DND-41 (cell line): ENCODE measurements around the gene CNTLN.

ENCODE experiments used
- ATAC-seq: fragments of 200-7000 bp; cut with Tn5 transposase; 3 replicates; pipeline ENCODE4 v1.9.1; 2021; ENCODE audit warnings: low read depth; ENCODE audit not compliant: insufficient read depth
- DNase-seq: peaks from one replicate; pipeline ENCODE4 v3.0.0-alpha.2; 2020
- H2AFZ ChIP-seq: 2 replicates; pipeline ENCODE4 v1.6.0; 2012; ENCODE audit warnings: low read depth, low read length
- H3K27ac ChIP-seq: 2 replicates; pipeline ENCODE4 v1.5.1; 2012; ENCODE audit warnings: low read length, inconsistent platforms
- H3K27me3 ChIP-seq: fragments of 200-600 bp; sonication (generic); 2 replicates; pipeline ENCODE4 v1.6.0; 2012; ENCODE audit warnings: low read length, mild to moderate bottlenecking, inconsistent platforms; ENCODE audit not compliant: insufficient read depth, poor library complexity
- H3K36me3 ChIP-seq: 2 replicates; pipeline ENCODE4 v1.5.1; 2012; ENCODE audit warnings: low read length, inconsistent platforms; ENCODE audit not compliant: insufficient read depth
- H3K4me1 ChIP-seq: 2 replicates; pipeline ENCODE4 v1.5.1; 2012; ENCODE audit warnings: mild to moderate bottlenecking, low read length; ENCODE audit not compliant: insufficient read depth
- H3K4me2 ChIP-seq: 2 replicates; pipeline ENCODE4 v1.6.0; 2012; ENCODE audit warnings: mild to moderate bottlenecking, moderate library complexity, low read length, inconsistent platforms; ENCODE audit not compliant: insufficient read depth
- H3K4me3 ChIP-seq, 2 experiments: fragments of 200-600 bp in 1 of 2; shearing (Covaris generic) in 1 of 2; 2 replicates each; pipeline ENCODE4 v1.5.1; 2012 to 2016; ENCODE audit warnings: inconsistent platforms in 2 of 2, low read length in 2 of 2, mild to moderate bottlenecking in 2 of 2, low read depth in 1 of 2, moderate library complexity in 1 of 2
- H3K79me2 ChIP-seq: 2 replicates; pipeline ENCODE4 v1.6.0; 2012; ENCODE audit warnings: low read length, inconsistent platforms; ENCODE audit not compliant: insufficient read depth
- H3K9ac ChIP-seq: 2 replicates; pipeline ENCODE4 v1.6.0; 2012; ENCODE audit warnings: low read depth, mild to moderate bottlenecking, inconsistent platforms, low read length, moderate library complexity
- H3K9me3 ChIP-seq: 2 replicates; pipeline ENCODE4 v1.5.1; 2012; ENCODE audit warnings: low read length, moderate library complexity, mild to moderate bottlenecking, inconsistent platforms; ENCODE audit not compliant: insufficient read depth, severe bottlenecking
- H4K20me1 ChIP-seq: 2 replicates; pipeline ENCODE4 v1.6.0; 2012; ENCODE audit warnings: low read length; ENCODE audit not compliant: insufficient read depth
- EZH2 ChIP-seq: IDR thresholded peaks from 3 replicates; pipeline ENCODE4 v1.6.1; 2012; ENCODE audit warnings: borderline replicate concordance, low read depth, mild to moderate bottlenecking, moderate library complexity, low read length, inconsistent platforms; ENCODE audit not compliant: severe bottlenecking
- TF ChIP-seq, protein P1 (sequence below): IDR thresholded peaks from 2 replicates; pipeline ENCODE4 v1.5.1; 2012; ENCODE audit warnings: borderline replicate concordance, low read length, moderate library complexity, mild to moderate bottlenecking; ENCODE audit not compliant: poor library complexity, severe bottlenecking; ENCODE audit errors: extremely low read depth

The CNTLN gene

DNA sequence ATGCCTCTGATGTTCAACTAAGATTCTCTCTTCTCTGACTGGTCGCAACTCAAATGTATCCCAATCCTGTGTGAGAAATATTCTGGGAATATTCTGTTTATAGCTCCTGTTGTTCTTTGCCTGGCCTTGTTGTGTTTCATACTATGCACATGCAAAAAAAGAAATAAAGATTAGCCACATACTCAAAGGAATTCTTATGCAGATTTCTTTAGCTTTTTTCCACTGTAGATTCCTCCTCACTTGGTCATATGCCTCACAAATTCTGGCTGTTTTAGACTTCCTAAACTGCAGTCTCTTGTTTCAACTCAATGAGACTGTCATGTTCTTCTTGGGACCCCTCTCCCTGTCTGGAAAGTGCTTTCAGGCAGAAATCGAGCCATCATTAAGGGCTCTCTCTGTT is 226.5 kb downstream of the CNTLN start:
- no peaks in the 10 kb centered on the region for H3K79me2 ChIP-seq
- no peak overlapping the region for H3K9ac ChIP-seq
- no peaks in the 10 kb centered on the region for H3K36me3 ChIP-seq
- no peaks in the 10 kb centered on the region for H3K27me3 ChIP-seq
- H4K20me1 ChIP-seq = no peaks in the 10 kb centered on the region
- TF ChIP-seq, protein P1, sequence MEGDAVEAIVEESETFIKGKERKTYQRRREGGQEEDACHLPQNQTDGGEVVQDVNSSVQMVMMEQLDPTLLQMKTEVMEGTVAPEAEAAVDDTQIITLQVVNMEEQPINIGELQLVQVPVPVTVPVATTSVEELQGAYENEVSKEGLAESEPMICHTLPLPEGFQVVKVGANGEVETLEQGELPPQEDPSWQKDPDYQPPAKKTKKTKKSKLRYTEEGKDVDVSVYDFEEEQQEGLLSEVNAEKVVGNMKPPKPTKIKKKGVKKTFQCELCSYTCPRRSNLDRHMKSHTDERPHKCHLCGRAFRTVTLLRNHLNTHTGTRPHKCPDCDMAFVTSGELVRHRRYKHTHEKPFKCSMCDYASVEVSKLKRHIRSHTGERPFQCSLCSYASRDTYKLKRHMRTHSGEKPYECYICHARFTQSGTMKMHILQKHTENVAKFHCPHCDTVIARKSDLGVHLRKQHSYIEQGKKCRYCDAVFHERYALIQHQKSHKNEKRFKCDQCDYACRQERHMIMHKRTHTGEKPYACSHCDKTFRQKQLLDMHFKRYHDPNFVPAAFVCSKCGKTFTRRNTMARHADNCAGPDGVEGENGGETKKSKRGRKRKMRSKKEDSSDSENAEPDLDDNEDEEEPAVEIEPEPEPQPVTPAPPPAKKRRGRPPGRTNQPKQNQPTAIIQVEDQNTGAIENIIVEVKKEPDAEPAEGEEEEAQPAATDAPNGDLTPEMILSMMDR = no peak
- TF ChIP-seq EZH2 = no peak
- no peak overlapping the region for H2AFZ ChIP-seq
- no peak overlapping the region for H3K4me3 ChIP-seq
- H3K27ac ChIP-seq = no peak overlapping the region
- H3K9me3 ChIP-seq = no peaks in the 10 kb centered on the region
- DNase-seq = no peak
- H3K4me1 ChIP-seq = no peaks in the 10 kb centered on the region
- H3K4me2 ChIP-seq = no peak overlapping the region
- ATAC-seq = no peak

DNA sequence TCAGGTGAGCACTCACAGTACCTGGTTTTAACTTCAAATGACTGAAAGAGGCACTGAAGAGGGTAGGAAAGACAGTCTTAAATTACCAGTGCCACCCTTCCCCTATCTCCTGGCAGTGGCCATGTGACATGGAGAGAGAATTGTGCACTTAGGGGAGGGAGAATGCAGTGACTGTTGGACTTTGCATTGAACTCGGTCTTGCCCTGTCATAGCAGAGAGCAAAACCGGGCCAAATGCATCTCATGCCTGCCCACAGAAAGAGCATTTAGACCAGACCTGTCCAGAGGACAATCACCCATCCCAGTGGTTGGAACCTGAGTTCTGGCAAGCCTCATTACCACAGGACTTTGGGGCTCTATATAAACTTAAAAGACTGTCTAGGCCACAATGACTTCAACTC is 232.2 kb downstream of the CNTLN start:
- Histone ChIP-seq H3K27me3 (no peaks in the 10 kb centered on the region), H3K9ac (no peak overlapping the region), H3K9me3 (no peaks in the 10 kb centered on the region), H3K4me2 (no peak overlapping the region), H3K4me3 (no peak overlapping the region), H3K4me1 (no peaks in the 10 kb centered on the region), H3K36me3 (peaks cover 21% of the 10 kb centered on the region), H3K27ac (no peak overlapping the region), H3K79me2 (no peaks in the 10 kb centered on the region), H4K20me1 (no peaks in the 10 kb centered on the region), H2AFZ (no peak overlapping the region)
- no peak for ATAC-seq
- DNase-seq = no peak
- TF ChIP-seq, protein P1 = no peak
- TF ChIP-seq EZH2 = no peak

DNA sequence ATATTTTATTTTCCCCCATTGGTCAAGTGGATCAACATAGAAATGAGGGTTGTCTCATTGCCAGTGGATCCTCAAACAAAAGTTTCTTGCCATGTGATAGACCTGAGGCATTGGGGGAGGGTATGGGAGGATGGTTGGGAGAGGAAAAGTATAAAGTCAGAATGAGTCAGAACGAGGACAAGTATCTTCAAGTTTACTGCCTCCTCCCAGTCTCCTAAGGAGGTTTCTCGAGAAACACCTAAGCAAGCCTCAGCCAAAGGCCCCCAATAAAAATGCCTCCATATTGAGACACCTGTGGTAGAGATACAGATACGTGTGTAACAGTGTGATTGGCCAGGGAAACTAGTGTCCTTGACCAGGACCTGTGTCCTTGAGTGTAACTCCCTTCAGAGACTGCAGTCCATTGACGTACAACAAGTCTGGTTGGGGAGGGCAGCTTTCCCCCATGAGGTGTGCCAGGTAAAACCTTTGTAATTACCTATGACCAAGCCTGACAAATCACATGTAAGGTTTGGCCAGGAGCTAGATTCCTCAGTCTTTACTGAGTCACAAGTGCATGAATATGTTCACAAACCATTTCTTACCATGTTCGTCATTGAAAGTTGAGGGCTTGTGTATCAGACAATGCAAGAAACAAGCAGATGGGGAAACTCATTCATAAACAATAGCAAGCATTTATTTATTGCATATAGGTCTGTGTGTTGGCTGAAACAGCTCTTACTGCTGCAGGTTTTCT is 245.5 kb downstream of the CNTLN start:
- no peak overlapping the region for H3K27ac ChIP-seq
- H3K27me3 ChIP-seq = no peaks in the 10 kb centered on the region
- H3K36me3 ChIP-seq = no peaks in the 10 kb centered on the region
- H2AFZ ChIP-seq = no peak overlapping the region
- no peak overlapping the region for H3K4me2 ChIP-seq
- H3K4me1 ChIP-seq = no peaks in the 10 kb centered on the region
- no peaks in the 10 kb centered on the region for H3K79me2 ChIP-seq
- no peak for TF ChIP-seq EZH2
- TF ChIP-seq, protein P1 = no peak
- no peaks in the 10 kb centered on the region for H4K20me1 ChIP-seq
- no peak overlapping the region for H3K9ac ChIP-seq
- no peak for DNase-seq
- H3K9me3 ChIP-seq = no peaks in the 10 kb centered on the region
- ATAC-seq = no peak
- no peak overlapping the region for H3K4me3 ChIP-seq
